ENCODE data around the gene F2.

DNA sequence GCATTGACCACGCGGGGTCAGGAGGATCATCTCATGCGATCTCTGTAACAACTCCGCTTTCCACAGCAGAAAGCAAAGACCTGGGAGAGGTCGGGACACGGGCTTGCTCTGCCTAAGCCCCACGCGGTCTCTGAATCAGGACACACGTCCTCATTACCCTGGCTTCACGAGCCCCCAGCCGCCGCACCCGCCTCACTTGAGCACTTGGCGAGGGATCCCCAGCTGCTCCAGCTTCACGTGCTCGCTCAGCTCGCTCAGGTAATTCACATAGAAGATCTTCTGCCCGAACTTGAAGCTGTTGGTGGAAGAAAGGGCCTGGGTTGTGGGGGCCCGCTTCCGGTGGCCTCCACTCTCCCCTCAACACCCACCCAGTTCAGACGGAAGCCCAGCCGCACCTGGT lies 38.2 kb upstream of the F2 start:
- TF ChIP-seq POLR2AphosphoS5 (IDR thresholded peaks at IDR 0.05; ENCODE audit: low read depth, low read length) (no peak), SIN3A (IDR thresholded peaks at IDR 0.05; ENCODE audit: borderline replicate concordance, insufficient read depth, low read length) (no peak), TAF1 (IDR thresholded peaks at IDR 0.05; ENCODE audit: borderline replicate concordance, insufficient read depth, low read length) (no peak), FOXP2 (optimal IDR thresholded peaks at IDR 0.05; ENCODE audit: borderline replicate concordance, extremely low read depth, extremely low read length, insufficient read depth) (no peak)
- TF ChIP-seq, protein P1, sequence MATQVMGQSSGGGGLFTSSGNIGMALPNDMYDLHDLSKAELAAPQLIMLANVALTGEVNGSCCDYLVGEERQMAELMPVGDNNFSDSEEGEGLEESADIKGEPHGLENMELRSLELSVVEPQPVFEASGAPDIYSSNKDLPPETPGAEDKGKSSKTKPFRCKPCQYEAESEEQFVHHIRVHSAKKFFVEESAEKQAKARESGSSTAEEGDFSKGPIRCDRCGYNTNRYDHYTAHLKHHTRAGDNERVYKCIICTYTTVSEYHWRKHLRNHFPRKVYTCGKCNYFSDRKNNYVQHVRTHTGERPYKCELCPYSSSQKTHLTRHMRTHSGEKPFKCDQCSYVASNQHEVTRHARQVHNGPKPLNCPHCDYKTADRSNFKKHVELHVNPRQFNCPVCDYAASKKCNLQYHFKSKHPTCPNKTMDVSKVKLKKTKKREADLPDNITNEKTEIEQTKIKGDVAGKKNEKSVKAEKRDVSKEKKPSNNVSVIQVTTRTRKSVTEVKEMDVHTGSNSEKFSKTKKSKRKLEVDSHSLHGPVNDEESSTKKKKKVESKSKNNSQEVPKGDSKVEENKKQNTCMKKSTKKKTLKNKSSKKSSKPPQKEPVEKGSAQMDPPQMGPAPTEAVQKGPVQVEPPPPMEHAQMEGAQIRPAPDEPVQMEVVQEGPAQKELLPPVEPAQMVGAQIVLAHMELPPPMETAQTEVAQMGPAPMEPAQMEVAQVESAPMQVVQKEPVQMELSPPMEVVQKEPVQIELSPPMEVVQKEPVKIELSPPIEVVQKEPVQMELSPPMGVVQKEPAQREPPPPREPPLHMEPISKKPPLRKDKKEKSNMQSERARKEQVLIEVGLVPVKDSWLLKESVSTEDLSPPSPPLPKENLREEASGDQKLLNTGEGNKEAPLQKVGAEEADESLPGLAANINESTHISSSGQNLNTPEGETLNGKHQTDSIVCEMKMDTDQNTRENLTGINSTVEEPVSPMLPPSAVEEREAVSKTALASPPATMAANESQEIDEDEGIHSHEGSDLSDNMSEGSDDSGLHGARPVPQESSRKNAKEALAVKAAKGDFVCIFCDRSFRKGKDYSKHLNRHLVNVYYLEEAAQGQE (IDR thresholded peaks at IDR 0.05; ENCODE audit: insufficient read depth in 1 of 2, low read depth in 2 of 2, low read length in 2 of 2) = no peak

All from PFSK-1 (cell line).